Trophoblast cell (in vitro differentiated cells and primary cell): Measurements from ENCODE around the gene CD200.
A peak's percentile ranks its signal among the peaks of the same experiment; 100 is the strongest.

Experiments
- DNase-seq, 2 donors: peaks; one replicate each; pipeline ENCODE4 v3.0.0-alpha.2; 2016
- H2AFZ ChIP-seq: 2 replicates; pipeline ENCODE4 v1.6.1; 2013; ENCODE audit warnings: low read length, moderate library complexity, mild to moderate bottlenecking; ENCODE audit not compliant: insufficient read depth, poor library complexity
- H2AK5ac ChIP-seq: 2 replicates; pipeline ENCODE4 v1.6.1; 2013; ENCODE audit warnings: mild to moderate bottlenecking, low read length
- H2BK120ac ChIP-seq: 2 replicates; pipeline ENCODE4 v1.6.1; 2013; ENCODE audit warnings: low read length, mild to moderate bottlenecking, moderate library complexity; ENCODE audit not compliant: insufficient read depth, poor library complexity
- H2BK12ac ChIP-seq: 2 replicates; pipeline ENCODE4 v1.6.1; 2013; ENCODE audit warnings: mild to moderate bottlenecking, low read length, moderate library complexity
- H2BK5ac ChIP-seq: 2 replicates; pipeline ENCODE4 v1.6.1; 2013; ENCODE audit warnings: low read length, low read depth, moderate library complexity, mild to moderate bottlenecking; ENCODE audit not compliant: poor library complexity
- H3K14ac ChIP-seq: 2 replicates; pipeline ENCODE4 v1.6.1; 2013; ENCODE audit warnings: mild to moderate bottlenecking, low read length
- H3K18ac ChIP-seq: 2 replicates; pipeline ENCODE4 v1.6.1; 2013; ENCODE audit warnings: mild to moderate bottlenecking, low read length
- H3K23ac ChIP-seq: 2 replicates; pipeline ENCODE4 v1.6.1; 2013; ENCODE audit warnings: low read length
- H3K27ac ChIP-seq: 2 replicates; pipeline ENCODE4 v1.5.1; 2013; ENCODE audit warnings: low read depth, mild to moderate bottlenecking, inconsistent platforms, low read length, moderate library complexity
- H3K27me3 ChIP-seq: 2 replicates; pipeline ENCODE4 v1.6.1; 2013; ENCODE audit warnings: inconsistent platforms, mild to moderate bottlenecking, low read length, moderate library complexity; ENCODE audit not compliant: insufficient read depth
- H3K36me3 ChIP-seq, 2 experiments: 1 replicate in 1 of 2; 2 replicates in 1 of 2; pipeline ENCODE4 v1.6.1; 2013; ENCODE audit warnings: low read length in 2 of 2, mild to moderate bottlenecking in 2 of 2, moderate library complexity in 1 of 2; ENCODE audit not compliant: insufficient read depth in 2 of 2, control insufficient read depth in 1 of 2
- H3K4ac ChIP-seq: 2 replicates; pipeline ENCODE4 v1.6.1; 2013; ENCODE audit warnings: low read depth, mild to moderate bottlenecking, low read length, moderate library complexity
- H3K4me1 ChIP-seq, 2 experiments: 1 replicate in 1 of 2; 2 replicates in 1 of 2; pipeline ENCODE4 v1.6.1; 2013; ENCODE audit warnings: low read length in 2 of 2, mild to moderate bottlenecking in 2 of 2, moderate library complexity in 1 of 2; ENCODE audit not compliant: insufficient read depth in 2 of 2, control insufficient read depth in 1 of 2
- H3K4me2 ChIP-seq: 2 replicates; pipeline ENCODE4 v1.6.1; 2013; ENCODE audit warnings: inconsistent platforms, mild to moderate bottlenecking, low read length, moderate library complexity
- H3K4me3 ChIP-seq: 2 replicates; pipeline ENCODE4 v1.5.1; 2013; ENCODE audit warnings: mild to moderate bottlenecking, low read depth, low read length, inconsistent platforms
- H3K79me1 ChIP-seq: one replicate; pipeline ENCODE4 v1.6.1; 2013; ENCODE audit warnings: low read length
- H3K79me2 ChIP-seq: 2 replicates; pipeline ENCODE4 v1.6.1; 2013; ENCODE audit warnings: low read length, mild to moderate bottlenecking; ENCODE audit not compliant: control insufficient read depth, insufficient read depth, poor library complexity
- H3K9ac ChIP-seq: 2 replicates; pipeline ENCODE4 v1.6.1; 2013; ENCODE audit warnings: mild to moderate bottlenecking, low read length
- H3K9me3 ChIP-seq: 2 replicates; pipeline ENCODE4 v1.6.1; 2013; ENCODE audit warnings: low read depth, mild to moderate bottlenecking, control low read depth, inconsistent platforms, low read length; ENCODE audit not compliant: insufficient read depth
- H4K12ac ChIP-seq: 2 replicates; pipeline ENCODE4 v1.6.1; 2013; ENCODE audit warnings: low read depth, mild to moderate bottlenecking, low read length, moderate library complexity
- H4K8ac ChIP-seq: 2 replicates; pipeline ENCODE4 v1.6.1; 2013; ENCODE audit warnings: low read depth, mild to moderate bottlenecking, low read length, moderate library complexity
- H4K91ac ChIP-seq: one replicate; pipeline ENCODE4 v1.6.1; 2013; ENCODE audit warnings: low read depth, mild to moderate bottlenecking, low read length, moderate library complexity
- WGBS: extraction: QIAGEN DNeasy Blood & Tissue Kit; methylation state at CpG from one replicate; pipeline ENCODE4 v1.1.7; 2013; ENCODE audit warnings: missing lambda C conversion rate; ENCODE audit not compliant: insufficient read length, insufficient coverage; ENCODE audit errors: extremely low coverage; 5-methylcytosine and 5-hydroxymethylcytosine counted together

The CD200 gene

DNA sequence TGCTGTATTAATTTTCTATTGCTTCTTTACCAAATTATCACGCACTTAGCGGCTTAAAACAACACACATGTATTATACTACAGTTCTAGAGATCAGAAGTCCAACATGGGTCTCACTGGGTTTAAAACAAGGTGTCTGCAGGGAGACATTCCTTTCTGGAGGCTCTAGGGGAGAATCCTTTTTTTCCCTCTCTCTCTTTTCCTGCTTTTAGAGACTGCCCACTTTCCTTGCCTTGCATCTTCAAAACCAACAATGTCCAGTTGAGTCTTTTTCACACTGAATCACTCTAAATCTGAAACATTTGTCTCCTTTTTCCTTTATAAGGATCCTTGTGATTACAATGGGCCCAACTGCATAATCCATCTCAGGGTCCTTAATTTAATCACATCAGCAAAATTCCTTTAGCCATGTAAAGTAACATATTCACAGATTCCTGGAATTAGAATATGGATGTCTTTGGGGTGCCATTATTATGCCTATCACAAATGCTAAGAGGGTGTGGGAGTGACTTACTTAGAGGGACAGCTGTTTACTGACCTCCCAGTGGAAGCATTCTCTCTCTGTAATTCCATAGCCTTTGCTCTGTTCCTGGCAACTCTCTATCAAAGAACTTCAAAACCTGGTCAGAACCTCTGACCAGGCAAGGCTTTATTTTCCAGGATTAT lies 21.8 kb downstream of the CD200 start:
- H3K36me3 ChIP-seq: no peaks in the 10 kb centered on the region
- no peak overlapping the region for H3K4ac ChIP-seq
- H3K4me3 ChIP-seq: no peak overlapping the region
- no peak overlapping the region for H2BK5ac ChIP-seq
- H3K4me2 ChIP-seq: no peak overlapping the region
- no peak overlapping the region for H3K9ac ChIP-seq
- no peak overlapping the region for H2AK5ac ChIP-seq
- H3K18ac ChIP-seq: no peak overlapping the region
- no peak overlapping the region for H2AFZ ChIP-seq
- H4K8ac ChIP-seq: no peak overlapping the region
- H3K14ac ChIP-seq: no peak overlapping the region
- no peaks in the 10 kb centered on the region for H3K27me3 ChIP-seq
- H3K79me2 ChIP-seq: no peaks in the 10 kb centered on the region
- H4K91ac ChIP-seq: no peak overlapping the region
- no peak overlapping the region for H3K27ac ChIP-seq
- no peaks in the 10 kb centered on the region for H3K4me1 ChIP-seq
- no peak for DNase-seq
- no peaks in the 10 kb centered on the region for H3K9me3 ChIP-seq
- no CpG with 5 or more reads among the region's 2 CpGs for WGBS
- H2BK12ac ChIP-seq: no peak overlapping the region
- H2BK120ac ChIP-seq: no peak overlapping the region
- H3K23ac ChIP-seq: no peak overlapping the region
- no peak overlapping the region for H4K12ac ChIP-seq
- H3K79me1 ChIP-seq: no peaks in the 10 kb centered on the region

DNA sequence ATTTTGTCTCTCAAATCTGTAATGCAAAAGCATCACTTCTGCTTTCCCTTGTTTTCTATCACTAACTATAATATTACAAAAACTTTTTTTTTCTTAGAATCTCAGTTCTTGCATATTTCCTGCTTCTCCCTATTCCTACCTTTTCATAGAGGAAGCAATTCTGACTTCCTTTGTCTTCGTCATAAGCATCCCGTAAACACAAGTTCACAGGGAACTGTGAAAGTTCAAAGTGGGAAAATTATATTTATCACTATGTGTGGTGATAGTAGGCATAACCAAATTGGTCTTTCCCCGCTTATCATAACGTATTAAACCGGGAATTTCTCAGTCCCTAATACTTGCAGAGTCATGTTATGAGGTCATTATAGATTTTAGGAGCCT lies 22.3 kb downstream of the CD200 start:
- Histone ChIP-seq H3K79me1 (no peaks in the 10 kb centered on the region), H2BK5ac (no peak overlapping the region), H3K9ac (no peak overlapping the region), H3K36me3 (no peaks in the 10 kb centered on the region), H4K91ac (no peak overlapping the region), H3K18ac (no peak overlapping the region), H2BK12ac (no peak overlapping the region), H3K4me2 (no peak overlapping the region), H3K23ac (no peak overlapping the region), H2BK120ac (no peak overlapping the region), H3K4me3 (no peak overlapping the region), H3K4me1 (no peaks in the 10 kb centered on the region), H2AK5ac (no peak overlapping the region), H4K12ac (no peak overlapping the region), H3K27ac (no peak overlapping the region), H3K27me3 (no peaks in the 10 kb centered on the region), H4K8ac (no peak overlapping the region), H2AFZ (no peak overlapping the region), H3K9me3 (no peaks in the 10 kb centered on the region), H3K4ac (no peak overlapping the region), H3K14ac (no peak overlapping the region), H3K79me2 (no peaks in the 10 kb centered on the region)
- no CpG with 5 or more reads among the region's 5 CpGs for WGBS
- DNase-seq: no peak

DNA sequence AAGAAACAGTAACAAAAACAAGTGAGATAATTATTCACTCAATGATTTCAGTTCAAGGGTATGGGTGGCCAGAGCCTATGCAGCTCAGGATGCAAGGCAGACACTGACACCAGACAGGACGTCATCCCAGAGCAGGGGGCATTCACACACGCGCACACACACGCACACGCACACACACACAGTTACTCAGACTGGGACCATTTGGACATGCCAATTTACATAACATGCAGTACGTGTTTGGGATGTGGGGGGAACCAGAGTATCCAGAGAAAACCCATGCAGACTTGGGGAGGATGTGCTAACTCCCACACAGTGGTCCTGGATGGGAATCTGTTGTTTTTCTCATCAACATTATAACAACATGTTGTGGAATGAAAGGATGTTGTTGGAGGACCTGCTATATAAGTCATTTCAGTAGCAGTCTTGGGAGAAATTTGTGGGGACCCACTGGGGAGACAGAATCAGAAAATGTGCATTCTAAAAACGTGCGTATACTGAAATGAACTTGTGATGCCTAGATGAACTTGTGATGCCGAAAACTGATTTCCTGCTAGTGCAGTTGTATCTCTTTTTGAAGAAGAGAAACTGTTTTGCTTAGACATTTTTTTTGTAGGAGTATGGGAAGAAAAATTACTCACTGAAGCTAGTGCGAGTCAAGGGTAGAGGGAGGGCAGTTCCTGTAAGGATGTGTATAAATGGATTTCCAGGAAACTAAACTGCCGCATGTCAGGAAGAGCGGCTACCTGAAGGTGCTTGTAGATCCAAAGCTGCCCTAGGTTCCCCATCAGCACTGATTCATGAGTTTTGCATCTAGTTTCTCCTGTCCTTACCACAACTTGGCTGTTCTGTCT lies 25.2 kb downstream of the CD200 start:
- H2BK12ac ChIP-seq: no peak overlapping the region
- H3K4ac ChIP-seq: no peak overlapping the region
- no peak overlapping the region for H2AFZ ChIP-seq
- no peak overlapping the region for H2AK5ac ChIP-seq
- H4K8ac ChIP-seq: no peak overlapping the region
- H3K79me1 ChIP-seq: peaks cover 2% of the 10 kb centered on the region
- H3K36me3 ChIP-seq: no peaks in the 10 kb centered on the region
- no peaks in the 10 kb centered on the region for H3K9me3 ChIP-seq
- H4K12ac ChIP-seq: no peak overlapping the region
- no peak overlapping the region for H4K91ac ChIP-seq
- peak; percentile 46 to 57 for DNase-seq
- H3K4me1 ChIP-seq: no peaks in the 10 kb centered on the region
- no peak overlapping the region for H3K9ac ChIP-seq
- no CpG with 5 or more reads among the region's 12 CpGs for WGBS
- no peak overlapping the region for H3K4me2 ChIP-seq
- no peaks in the 10 kb centered on the region for H3K79me2 ChIP-seq
- no peak overlapping the region for H3K18ac ChIP-seq
- no peaks in the 10 kb centered on the region for H3K27me3 ChIP-seq
- no peak overlapping the region for H3K27ac ChIP-seq
- no peak overlapping the region for H3K23ac ChIP-seq
- peak overlapping the region; percentile 31 for H2BK120ac ChIP-seq
- H3K14ac ChIP-seq: no peak overlapping the region
- no peak overlapping the region for H2BK5ac ChIP-seq
- H3K4me3 ChIP-seq: no peak overlapping the region

DNA sequence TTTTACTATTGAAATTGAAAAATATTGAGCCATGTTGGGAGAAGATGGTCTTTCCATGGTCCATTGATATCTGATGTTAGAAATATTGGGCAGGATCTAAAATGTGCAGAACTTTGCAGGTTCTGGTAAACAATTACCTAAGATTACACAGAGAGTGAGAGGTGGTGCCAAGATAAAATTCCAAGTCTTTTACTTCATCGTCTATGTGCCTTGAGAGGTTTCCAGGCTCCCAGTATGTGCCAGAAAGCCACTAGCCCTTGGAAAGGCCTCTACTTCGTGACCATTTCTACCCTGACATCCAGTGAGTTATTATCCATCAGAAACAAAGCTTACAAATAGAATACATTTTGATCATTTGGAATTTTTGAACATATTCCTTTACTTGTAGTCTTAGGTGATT lies 27.6 kb downstream of the CD200 start:
- Histone ChIP-seq H4K91ac (no peak overlapping the region), H3K18ac (no peak overlapping the region), H3K27me3 (no peaks in the 10 kb centered on the region), H4K8ac (no peak overlapping the region), H3K9ac (no peak overlapping the region), H2BK12ac (no peak overlapping the region), H4K12ac (no peak overlapping the region), H3K79me1 (peaks cover 5% of the 10 kb centered on the region), H3K9me3 (no peaks in the 10 kb centered on the region), H2AFZ (no peak overlapping the region), H3K27ac (no peak overlapping the region), H3K14ac (no peak overlapping the region), H3K36me3 (no peaks in the 10 kb centered on the region), H3K4ac (no peak overlapping the region), H3K23ac (no peak overlapping the region), H3K4me3 (no peak overlapping the region), H2AK5ac (no peak overlapping the region), H2BK5ac (no peak overlapping the region), H3K4me2 (no peak overlapping the region), H3K79me2 (peaks cover 2% of the 10 kb centered on the region), H3K4me1 (peaks cover 0 to 3% of the 10 kb centered on the region in 2 experiments), H2BK120ac (no peak overlapping the region)
- no CpG with 5 or more reads among the region's 2 CpGs for WGBS
- peak in 1 of 2 donors; percentile 47 for DNase-seq
